B cell (primary cell): ENCODE measurements around the gene ATXN2.

ENCODE experiments used
- CTCF ChIP-seq: fragments of 200-600 bp; IDR thresholded peaks from one replicate; pipeline ENCODE4 v1.8.0; 2022; ENCODE audit warnings: antibody characterized with exemption, mild to moderate bottlenecking
- EZH2 ChIP-seq: IDR thresholded peaks from 2 replicates; pipeline ENCODE4 v1.6.1; 2012; ENCODE audit warnings: borderline replicate concordance, low read depth, mild to moderate bottlenecking, moderate library complexity, low read length; ENCODE audit not compliant: insufficient read depth, poor library complexity, severe bottlenecking

DNA sequence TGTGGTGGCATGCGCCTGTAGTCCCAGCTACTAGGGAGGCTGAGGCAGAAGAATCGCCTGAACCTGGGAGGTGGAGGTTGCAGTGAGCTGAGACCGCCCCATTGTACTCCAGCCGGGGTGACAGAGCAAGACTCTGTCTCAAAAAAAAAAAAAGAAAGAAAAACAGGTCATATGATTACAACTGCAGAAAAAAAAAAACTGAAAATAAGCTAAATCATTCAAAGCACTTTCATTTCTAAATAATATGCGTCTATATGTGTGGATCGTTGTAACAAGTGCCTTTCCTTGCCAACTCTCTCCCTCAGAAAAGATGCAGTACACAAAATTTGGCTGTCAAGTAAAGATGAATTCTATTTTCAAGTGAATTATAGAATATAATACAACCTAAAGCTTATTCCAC is 42.4 kb downstream of the ATXN2 start:
- TF ChIP-seq CTCF, result no peak
- TF ChIP-seq EZH2, result no peak
